ENCODE results near the gene INSIG2. TPM values are rescaled to one million over a fixed set of nuclear protein-coding genes. Genes with fewer than 3 reads are reported as not detected.

Gene INSIG2
- total and polyA plus RNA-seq, 2 experiments from 2014 or later = 8.1 to 15.1 TPM

DNA sequence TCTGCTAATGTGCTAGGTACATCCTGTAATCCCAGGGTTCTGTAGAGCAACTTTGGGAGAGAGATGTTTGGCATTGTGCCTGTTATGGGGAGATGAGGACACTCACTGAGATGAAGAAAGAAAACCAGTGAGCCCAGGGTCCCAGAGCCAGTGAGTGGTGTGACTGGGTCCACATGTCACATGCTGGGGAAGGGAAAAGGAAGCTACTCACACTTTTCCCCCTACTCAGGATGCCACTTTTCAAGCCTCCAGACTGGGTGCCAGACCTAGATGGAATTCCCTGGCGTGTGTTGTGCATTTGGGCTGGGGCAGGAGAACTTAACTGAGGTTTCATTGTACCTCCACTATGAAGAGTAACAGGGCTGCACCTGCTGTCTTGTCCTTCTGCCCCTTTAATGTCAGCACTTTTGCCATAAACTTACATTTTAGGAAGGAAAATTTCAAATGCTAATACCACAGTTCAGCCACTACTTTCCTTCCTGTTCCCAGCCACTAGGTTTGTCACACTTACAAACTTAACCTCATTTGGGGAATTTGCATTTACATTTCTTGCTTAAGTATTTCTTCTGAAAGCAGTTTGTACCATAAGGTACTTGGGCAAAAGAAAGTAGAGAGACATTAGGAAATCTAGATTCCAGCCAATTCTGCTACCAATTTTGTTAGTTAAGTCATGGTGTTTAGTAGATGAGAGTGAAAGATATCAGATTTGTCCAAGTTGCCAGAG, 10.2 kb downstream of the INSIG2 start (continued):
- TF ChIP-seq, protein P1, sequence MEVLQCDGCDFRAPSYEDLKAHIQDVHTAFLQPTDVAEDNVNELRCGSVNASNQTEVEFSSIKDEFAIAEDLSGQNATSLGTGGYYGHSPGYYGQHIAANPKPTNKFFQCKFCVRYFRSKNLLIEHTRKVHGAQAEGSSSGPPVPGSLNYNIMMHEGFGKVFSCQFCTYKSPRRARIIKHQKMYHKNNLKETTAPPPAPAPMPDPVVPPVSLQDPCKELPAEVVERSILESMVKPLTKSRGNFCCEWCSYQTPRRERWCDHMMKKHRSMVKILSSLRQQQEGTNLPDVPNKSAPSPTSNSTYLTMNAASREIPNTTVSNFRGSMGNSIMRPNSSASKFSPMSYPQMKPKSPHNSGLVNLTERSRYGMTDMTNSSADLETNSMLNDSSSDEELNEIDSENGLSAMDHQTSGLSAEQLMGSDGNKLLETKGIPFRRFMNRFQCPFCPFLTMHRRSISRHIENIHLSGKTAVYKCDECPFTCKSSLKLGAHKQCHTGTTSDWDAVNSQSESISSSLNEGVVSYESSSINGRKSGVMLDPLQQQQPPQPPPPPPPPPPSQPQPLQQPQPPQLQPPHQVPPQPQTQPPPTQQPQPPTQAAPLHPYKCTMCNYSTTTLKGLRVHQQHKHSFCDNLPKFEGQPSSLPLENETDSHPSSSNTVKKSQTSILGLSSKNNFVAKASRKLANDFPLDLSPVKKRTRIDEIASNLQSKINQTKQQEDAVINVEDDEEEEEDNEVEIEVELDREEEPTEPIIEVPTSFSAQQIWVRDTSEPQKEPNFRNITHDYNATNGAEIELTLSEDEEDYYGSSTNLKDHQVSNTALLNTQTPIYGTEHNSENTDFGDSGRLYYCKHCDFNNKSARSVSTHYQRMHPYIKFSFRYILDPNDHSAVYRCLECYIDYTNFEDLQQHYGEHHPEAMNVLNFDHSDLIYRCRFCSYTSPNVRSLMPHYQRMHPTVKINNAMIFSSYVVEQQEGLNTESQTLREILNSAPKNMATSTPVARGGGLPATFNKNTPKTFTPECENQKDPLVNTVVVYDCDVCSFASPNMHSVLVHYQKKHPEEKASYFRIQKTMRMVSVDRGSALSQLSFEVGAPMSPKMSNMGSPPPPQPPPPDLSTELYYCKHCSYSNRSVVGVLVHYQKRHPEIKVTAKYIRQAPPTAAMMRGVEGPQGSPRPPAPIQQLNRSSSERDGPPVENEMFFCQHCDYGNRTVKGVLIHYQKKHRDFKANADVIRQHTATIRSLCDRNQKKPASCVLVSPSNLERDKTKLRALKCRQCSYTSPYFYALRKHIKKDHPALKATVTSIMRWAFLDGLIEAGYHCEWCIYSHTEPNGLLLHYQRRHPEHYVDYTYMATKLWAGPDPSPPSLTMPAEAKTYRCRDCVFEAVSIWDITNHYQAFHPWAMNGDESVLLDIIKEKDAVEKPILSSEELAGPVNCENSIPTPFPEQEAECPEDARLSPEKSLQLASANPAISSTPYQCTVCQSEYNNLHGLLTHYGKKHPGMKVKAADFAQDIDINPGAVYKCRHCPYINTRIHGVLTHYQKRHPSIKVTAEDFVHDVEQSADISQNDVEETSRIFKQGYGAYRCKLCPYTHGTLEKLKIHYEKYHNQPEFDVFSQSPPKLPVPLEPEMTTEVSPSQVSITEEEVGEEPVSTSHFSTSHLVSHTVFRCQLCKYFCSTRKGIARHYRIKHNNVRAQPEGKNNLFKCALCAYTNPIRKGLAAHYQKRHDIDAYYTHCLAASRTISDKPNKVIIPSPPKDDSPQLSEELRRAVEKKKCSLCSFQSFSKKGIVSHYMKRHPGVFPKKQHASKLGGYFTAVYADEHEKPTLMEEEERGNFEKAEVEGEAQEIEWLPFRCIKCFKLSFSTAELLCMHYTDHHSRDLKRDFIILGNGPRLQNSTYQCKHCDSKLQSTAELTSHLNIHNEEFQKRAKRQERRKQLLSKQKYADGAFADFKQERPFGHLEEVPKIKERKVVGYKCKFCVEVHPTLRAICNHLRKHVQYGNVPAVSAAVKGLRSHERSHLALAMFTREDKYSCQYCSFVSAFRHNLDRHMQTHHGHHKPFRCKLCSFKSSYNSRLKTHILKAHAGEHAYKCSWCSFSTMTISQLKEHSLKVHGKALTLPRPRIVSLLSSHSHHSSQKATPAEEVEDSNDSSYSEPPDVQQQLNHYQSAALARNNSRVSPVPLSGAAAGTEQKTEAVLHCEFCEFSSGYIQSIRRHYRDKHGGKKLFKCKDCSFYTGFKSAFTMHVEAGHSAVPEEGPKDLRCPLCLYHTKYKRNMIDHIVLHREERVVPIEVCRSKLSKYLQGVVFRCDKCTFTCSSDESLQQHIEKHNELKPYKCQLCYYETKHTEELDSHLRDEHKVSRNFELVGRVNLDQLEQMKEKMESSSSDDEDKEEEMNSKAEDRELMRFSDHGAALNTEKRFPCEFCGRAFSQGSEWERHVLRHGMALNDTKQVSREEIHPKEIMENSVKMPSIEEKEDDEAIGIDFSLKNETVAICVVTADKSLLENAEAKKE (CRISPR knock-in tag; IDR thresholded peaks at IDR 0.05) = no peak

DNA sequence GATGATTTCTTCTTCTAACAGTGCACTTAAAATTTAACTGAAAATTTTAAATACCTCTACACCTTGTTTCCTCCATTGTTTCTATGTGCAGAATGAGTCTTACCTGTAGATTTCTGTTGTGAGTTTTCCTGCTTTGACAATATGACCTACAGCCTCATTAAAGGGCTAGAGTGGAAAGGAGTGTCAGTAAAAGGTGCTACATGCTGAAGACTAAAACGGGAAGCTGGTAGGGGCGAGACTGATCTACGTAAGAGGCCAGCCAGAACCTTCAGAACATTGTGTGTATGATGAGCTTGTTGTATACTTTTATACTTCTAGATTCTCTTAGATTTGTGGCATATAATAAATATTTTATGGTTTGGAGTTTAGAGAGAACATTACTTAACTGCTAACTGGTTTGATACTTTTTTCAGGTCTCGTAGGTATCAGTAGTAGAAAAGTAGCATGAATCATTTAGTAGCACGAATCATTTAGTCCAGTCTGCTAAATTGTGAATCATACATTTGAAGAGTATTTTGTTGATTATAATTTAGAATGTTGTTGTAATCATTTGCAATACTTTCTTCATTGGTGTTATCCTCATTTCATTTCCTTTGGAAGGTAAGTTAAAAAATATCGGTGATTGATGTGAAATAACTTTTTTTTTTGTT, 14.3 kb downstream of the INSIG2 start:
- ATAC-seq (no peak), DNase-seq (ENCODE audit: low spot score) (no peak)
- H3K4me3 ChIP-seq = no peak overlapping the region
- H2AFZ ChIP-seq = no peak overlapping the region
- H3K27me3 ChIP-seq (ENCODE audit: insufficient read depth) = no peaks in the 10 kb centered on the region
- Mint-ChIP-seq H3K36me3 (ENCODE audit: low read depth) (no peaks in the 10 kb centered on the region), H3K4me1 (peaks cover 6% of the 10 kb centered on the region; the same call in 2 of the 3 replicates), H3K27ac (no peak overlapping the region), H3K9me3 (no peaks in the 10 kb centered on the region), H3K27me3 (ENCODE audit: insufficient read depth, low read depth, poor library complexity) (no peaks in the 10 kb centered on the region), H3K4me3 (no peak overlapping the region)
- no peak overlapping the region for H3K4me2 ChIP-seq
- no peaks in the 10 kb centered on the region for H3K36me3 ChIP-seq (ENCODE audit: insufficient read depth)
- no peak overlapping the region for H3K27ac ChIP-seq (ENCODE audit: low read depth)
- H3K9me2 ChIP-seq (ENCODE audit: insufficient read depth) = no peaks in the 10 kb centered on the region
- no peak for TF ChIP-seq STAT1 (IDR thresholded peaks at IDR 0.05; ENCODE audit: unreplicated experiment)
- no peaks in the 10 kb centered on the region for H3K79me2 ChIP-seq (replicated peaks; ENCODE audit: insufficient read depth)
- H3K4me1 ChIP-seq (ENCODE audit: insufficient read depth) = peaks cover 13% of the 10 kb centered on the region; the same call in 1 of the 2 replicates
- no peaks in the 10 kb centered on the region for H4K20me1 ChIP-seq (replicated peaks; ENCODE audit: insufficient read depth)
- no peaks in the 10 kb centered on the region for H3F3A ChIP-seq (replicated peaks; ENCODE audit: low read depth)

Measured in GM23338 (cell line).